H1 (cell line): ENCODE measurements around the gene CALM1. TPM values are rescaled to one million over a fixed set of nuclear protein-coding genes. Genes with fewer than 3 reads are reported as not detected.

Experiments used
- ATF2 ChIP-seq: IDR thresholded peaks from 2 replicates; pipeline ENCODE4 v1.6.1; 2012; ENCODE audit warnings: low read length, inconsistent platforms
- CREB1 ChIP-seq: IDR thresholded peaks from 2 replicates; pipeline ENCODE4 v1.6.1; 2012; ENCODE audit warnings: inconsistent platforms
- RAD21 ChIP-seq, 2 experiments: IDR thresholded peaks in 1 of 2; conservative IDR thresholded peaks in 1 of 2; 2 replicates each; pipeline ENCODE4 v1.6.1; 2011; ENCODE audit warnings: low read depth in 2 of 2, low read length in 2 of 2, improper control_type of control experiment in 1 of 2, inconsistent platforms in 1 of 2, mild to moderate bottlenecking in 1 of 2, moderate library complexity in 1 of 2
- RBBP5 ChIP-seq: IDR thresholded peaks from 2 replicates; pipeline ENCODE4 v1.7.1; 2012; ENCODE audit warnings: low read depth, mild to moderate bottlenecking, inconsistent platforms, low read length, moderate library complexity, borderline replicate concordance
- TBP ChIP-seq: IDR thresholded peaks from 2 replicates; pipeline ENCODE4 v1.6.1; 2011; ENCODE audit warnings: low read depth, low read length, improper control_type of control experiment
- TCF12 ChIP-seq: IDR thresholded peaks from 2 replicates; pipeline ENCODE4 v1.6.1; 2011; ENCODE audit warnings: low read depth, mild to moderate bottlenecking, low read length
- ZNF274 ChIP-seq: IDR thresholded peaks from 2 replicates; pipeline ENCODE4 v1.7.0; 2012; ENCODE audit warnings: low read length, borderline replicate concordance; ENCODE audit errors: extremely low read depth
- polyA plus RNA-seq, 7 experiments: library from polyadenylated mRNA; depleted of rRNA in 3 of 7; stranded (reverse) in 5 of 7; unstranded in 2 of 7; fragments of >200 nt in 5 of 7; fragments of 200-250 nt in 2 of 7; gene quantifications; 1 replicate in 5 of 7; 2 replicates in 1 of 7; 4 replicates in 1 of 7; pipeline versions ENCODE4 v1.2.1 to v1.2.3, GENCODE V29; 2011 to 2013; ENCODE audit warnings: missing spikeins in 2 of 7, mixed read lengths in 2 of 7
- total RNA-seq: library from RNA; stranded (reverse); fragmentation: NEBNext Ultra II Directional; extraction: Animal tissue kit (Norgen Biotek cat#: 25700); gene quantifications from 2 replicates; pipeline ENCODE4 v1.2.1, GENCODE V29; 2021

Gene CALM1
- total and polyA plus RNA-seq, 2 of the 8 experiments (the other 6 are each of a cell fraction or from before 2014, with no cell fraction given): 285 to 422 TPM

GRCh38 chr14:90419200-90419599, 22.4 kb downstream of the CALM1 start (continued):
- TF ChIP-seq ATF2: no peak
- no peak for TF ChIP-seq RBBP5
- no peak for TF ChIP-seq CREB1
- TF ChIP-seq TCF12: no peak
- TF ChIP-seq TBP: no peak
- no peak for TF ChIP-seq RAD21 (IDR thresholded peaks at IDR 0.05 in 1 of 2, conservative IDR thresholded peaks at IDR 0.05 in 1 of 2; ENCODE audit: low read depth in 2 of 2, low read length in 2 of 2)
- no peak for TF ChIP-seq ZNF274
